Lower leg skin (tissue), 3 donors: ENCODE data around the gene TPM4.

Experiments
- CTCF ChIP-seq, 3 donors: fragments of 450-650 bp; IDR thresholded peaks; one replicate each; pipeline ENCODE4 v1.5.1; 2016; ENCODE audit warnings: antibody characterized with exemption in 3 of 3, mild to moderate bottlenecking in 3 of 3, moderate library complexity in 2 of 3
- POLR2A ChIP-seq, 2 donors: fragments of 450-650 bp; IDR thresholded peaks; one replicate each; pipeline ENCODE4 v1.6.1; 2016 to 2017; ENCODE audit warnings: antibody characterized with exemption in 2 of 2, mild to moderate bottlenecking in 1 of 2, moderate library complexity in 1 of 2

GRCh38 chr19:16121141-16121540 lies 44.8 kb downstream of the TPM4 start:
- TF ChIP-seq CTCF (IDR thresholded peaks at IDR 0.05) (no peak), POLR2A (IDR thresholded peaks at IDR 0.05) (no peak)
